Panc1 (cell line): ENCODE data around the gene PARP2.

Experiments
- POLR2AphosphoS5 ChIP-seq: IDR thresholded peaks from 2 replicates; pipeline ENCODE4 v1.6.1; 2012; ENCODE audit warnings: mild to moderate bottlenecking, low read depth, low read length, moderate library complexity
- REST ChIP-seq, 2 experiments: IDR thresholded peaks; 2 replicates each; pipeline ENCODE4 v1.6.1; 2011 to 2012; ENCODE audit warnings: low read depth in 2 of 2, control low read depth in 1 of 2, low read length in 1 of 2, mild to moderate bottlenecking in 1 of 2, moderate library complexity in 1 of 2; ENCODE audit not compliant: insufficient read depth in 1 of 2
- SIN3A ChIP-seq: IDR thresholded peaks from 2 replicates; pipeline ENCODE4 v1.6.1; 2012; ENCODE audit warnings: low read depth, mild to moderate bottlenecking, low read length, moderate library complexity, borderline replicate concordance; ENCODE audit not compliant: insufficient read depth
- TCF7L2 ChIP-seq: IDR thresholded peaks from 2 replicates; pipeline ENCODE4 v1.6.1; 2011; ENCODE audit warnings: mild to moderate bottlenecking, low read depth, low read length, inconsistent platforms
- TF ChIP-seq, protein P1 (sequence below): fragments of 450-650 bp; IDR thresholded peaks from 2 replicates; pipeline ENCODE4 v1.5.1; 2017; ENCODE audit warnings: mild to moderate bottlenecking

DNA sequence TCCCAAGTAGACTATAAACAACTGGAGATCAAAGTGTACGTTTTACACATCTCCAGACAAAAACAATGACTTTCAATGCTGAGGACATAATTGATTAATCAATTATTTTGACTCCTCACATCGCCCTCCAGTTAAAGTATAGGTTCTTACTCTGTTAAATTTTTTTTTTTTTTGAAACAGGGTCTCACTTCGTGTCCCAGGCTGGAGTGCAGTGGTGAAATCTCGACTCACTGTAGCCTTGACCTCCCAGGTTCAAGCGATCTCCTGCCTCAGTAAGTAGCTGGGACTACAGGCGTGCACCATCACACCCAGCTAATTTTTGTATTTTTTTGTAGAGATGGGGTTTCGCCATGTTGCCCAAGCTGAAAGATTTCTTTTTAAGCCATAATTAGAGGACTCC lies 9.4 kb upstream of the PARP2 start:
- TF ChIP-seq, protein P1, sequence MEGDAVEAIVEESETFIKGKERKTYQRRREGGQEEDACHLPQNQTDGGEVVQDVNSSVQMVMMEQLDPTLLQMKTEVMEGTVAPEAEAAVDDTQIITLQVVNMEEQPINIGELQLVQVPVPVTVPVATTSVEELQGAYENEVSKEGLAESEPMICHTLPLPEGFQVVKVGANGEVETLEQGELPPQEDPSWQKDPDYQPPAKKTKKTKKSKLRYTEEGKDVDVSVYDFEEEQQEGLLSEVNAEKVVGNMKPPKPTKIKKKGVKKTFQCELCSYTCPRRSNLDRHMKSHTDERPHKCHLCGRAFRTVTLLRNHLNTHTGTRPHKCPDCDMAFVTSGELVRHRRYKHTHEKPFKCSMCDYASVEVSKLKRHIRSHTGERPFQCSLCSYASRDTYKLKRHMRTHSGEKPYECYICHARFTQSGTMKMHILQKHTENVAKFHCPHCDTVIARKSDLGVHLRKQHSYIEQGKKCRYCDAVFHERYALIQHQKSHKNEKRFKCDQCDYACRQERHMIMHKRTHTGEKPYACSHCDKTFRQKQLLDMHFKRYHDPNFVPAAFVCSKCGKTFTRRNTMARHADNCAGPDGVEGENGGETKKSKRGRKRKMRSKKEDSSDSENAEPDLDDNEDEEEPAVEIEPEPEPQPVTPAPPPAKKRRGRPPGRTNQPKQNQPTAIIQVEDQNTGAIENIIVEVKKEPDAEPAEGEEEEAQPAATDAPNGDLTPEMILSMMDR, result no peak
- TF ChIP-seq POLR2AphosphoS5 (no peak), SIN3A (no peak), REST (IDR thresholded peaks at IDR 0.05; ENCODE audit: insufficient read depth in 1 of 2, low read depth in 2 of 2, low read length in 1 of 2) (no peak), TCF7L2 (no peak)
